Mammary epithelial cell (primary cell): ENCODE data around the gene LINGO4.

Source experiments
- CTCF ChIP-seq, 2 donors: IDR thresholded peaks in 1 of 2; conservative IDR thresholded peaks in 1 of 2; 2 replicates each; pipeline ENCODE4 v1.5.1; 2011 to 2012; ENCODE audit warnings: inconsistent platforms in 2 of 2, low read length in 2 of 2, mild to moderate bottlenecking in 2 of 2, control low read depth in 1 of 2, low read depth in 1 of 2; ENCODE audit not compliant: insufficient read depth in 1 of 2; ENCODE audit errors: extremely low read depth in 1 of 2
- EZH2 ChIP-seq: IDR thresholded peaks from 2 replicates; pipeline ENCODE4 v1.6.1; 2012; ENCODE audit warnings: low read length, inconsistent platforms, borderline replicate concordance

GRCh38 chr1:151806170-151806569 is 951 bp upstream of the LINGO4 start:
- TF ChIP-seq CTCF (conservative IDR thresholded peaks at IDR 0.05 in 1 of 2, IDR thresholded peaks at IDR 0.05 in 1 of 2; ENCODE audit: extremely low read depth in 1 of 2, insufficient read depth in 1 of 2, low read depth in 1 of 2, low read length in 2 of 2) (no peak), EZH2 (no peak)
